Activated effector memory CD4-positive, alpha-beta T cell treated with anti-CD3 and anti-CD28 coated beads, Interleukin-2, amount 50 U/mL, for 16 hours (primary cell): ENCODE results near the gene CWH43.
"Not testable (repeated sequence)": the region's sequence is repeated elsewhere in the genome, so short reads cannot be mapped to it uniquely, and the experiment has no call there.

Experiments used
- DNase-seq: peaks from one replicate; pipeline ENCODE4 v3.0.0-alpha.2; 2020

The CWH43 gene

DNA sequence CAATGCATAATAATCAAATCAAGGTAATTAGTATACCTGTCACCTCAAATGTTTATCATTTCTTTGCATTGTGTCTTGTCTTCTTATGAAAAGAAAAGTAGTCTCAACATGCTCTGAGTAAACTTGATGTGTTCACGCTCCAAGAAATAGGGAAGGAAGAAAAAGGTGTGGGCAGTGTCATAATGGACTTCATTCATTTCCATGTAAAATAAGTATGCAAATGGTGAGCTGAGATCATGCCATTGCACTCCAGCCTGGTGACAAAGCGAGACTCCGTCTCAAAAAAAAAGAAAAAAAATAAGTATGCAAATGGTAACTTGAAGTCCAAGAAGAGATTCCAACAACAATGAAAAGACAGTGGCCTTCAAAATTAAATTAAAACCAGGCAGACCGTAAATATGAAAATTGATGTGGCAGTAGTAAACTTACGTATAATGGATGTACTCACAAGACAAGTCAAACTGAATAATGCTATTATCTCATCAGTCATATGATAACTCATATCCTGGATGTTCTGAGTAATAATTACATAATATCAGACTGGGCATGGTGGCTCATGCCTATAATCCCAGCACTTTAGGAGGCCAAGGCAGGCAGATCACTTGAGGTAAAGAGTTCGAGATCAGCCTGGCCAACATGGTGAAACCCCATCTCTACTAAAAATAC lies 6.0 kb upstream of the CWH43 start:
- no peak for DNase-seq

GRCh38 chr4:48984005-48984404 lies 2.1 kb upstream of the CWH43 start:
- DNase-seq: not testable (repeated sequence)

GRCh38 chr4:48985602-48985975 lies 486 bp upstream of the CWH43 start:
- no peak for DNase-seq

- DNase-seq: no peak
These were observed 634 bp downstream of the CWH43 start for GRCh38 chr4:48986654-48987164.

DNA sequence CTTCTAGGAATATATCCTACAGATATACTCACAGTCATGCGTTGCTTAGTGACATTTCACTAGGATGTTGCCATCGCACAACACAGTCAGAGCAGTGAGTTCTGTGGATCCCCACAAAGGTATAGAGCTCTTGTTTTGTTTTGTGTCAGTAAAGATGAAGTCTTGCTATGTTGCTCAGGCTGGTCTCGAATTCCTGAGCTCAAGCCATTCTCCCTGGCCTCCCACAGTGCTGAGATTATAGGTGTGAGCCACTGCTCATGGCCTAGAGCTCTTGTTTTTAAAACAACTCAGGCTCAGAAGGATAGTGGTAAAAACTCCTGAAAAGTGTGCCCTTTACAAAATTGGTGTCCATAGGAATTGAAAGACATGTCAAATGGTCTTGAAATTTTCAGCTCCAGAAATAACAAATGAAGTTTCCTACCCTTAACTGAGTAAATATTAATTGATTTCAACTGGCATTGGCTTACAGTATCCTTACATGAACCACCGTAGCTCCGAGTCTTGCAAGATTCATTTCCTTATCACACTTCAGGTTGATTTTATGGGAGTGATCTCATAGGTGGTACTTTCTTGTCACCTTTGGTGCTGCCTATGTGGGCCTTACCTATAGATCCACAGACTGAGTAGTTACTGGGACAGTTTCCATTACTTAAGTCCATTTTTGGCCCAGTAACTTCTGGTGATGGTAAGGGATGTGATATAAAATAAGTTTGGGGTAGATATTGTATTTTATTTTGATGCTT lies 3.6 kb downstream of the CWH43 start:
- no peak for DNase-seq

- no peak for DNase-seq
These were observed 5.3 kb downstream of the CWH43 start for GRCh38 chr4:48991357-48991756.

DNA sequence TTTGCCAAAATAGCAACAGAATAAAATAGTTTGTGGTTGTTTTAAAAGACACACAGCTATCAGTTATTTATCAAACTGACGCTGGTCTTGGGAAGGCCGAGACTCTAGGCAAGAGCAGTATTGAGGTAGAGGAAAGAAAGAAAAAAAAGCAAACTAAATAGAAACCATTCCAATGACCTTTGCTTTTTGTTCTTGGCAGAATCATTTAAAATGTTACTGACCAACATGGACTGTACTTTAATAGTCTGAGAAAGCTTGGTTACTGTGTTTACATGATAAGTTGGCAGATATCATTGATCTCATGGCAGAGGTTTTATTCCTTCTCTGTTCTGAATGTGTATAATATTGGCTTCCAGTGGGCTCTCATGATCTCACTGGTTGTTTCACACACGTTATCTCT lies 11.9 kb downstream of the CWH43 start:
- DNase-seq: no peak

DNA sequence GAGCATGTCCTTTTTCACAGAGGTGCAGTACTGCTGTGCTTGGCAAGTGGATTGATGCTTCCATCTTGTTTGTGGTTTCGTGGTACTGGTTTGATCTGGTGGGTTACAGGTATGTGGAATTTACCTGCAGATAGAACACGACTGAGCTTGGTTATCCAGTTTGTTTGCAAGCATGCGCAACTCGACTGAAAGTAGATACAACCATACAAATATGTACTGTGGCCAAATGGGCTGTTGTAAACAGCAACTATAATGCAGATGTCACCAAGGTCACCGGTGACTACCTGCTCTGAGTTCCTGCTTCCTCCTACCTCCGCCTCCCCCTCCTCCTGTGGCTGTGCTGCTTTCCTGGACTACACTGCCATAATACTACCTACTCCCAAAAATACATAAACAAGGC lies 12.4 kb downstream of the CWH43 start:
- DNase-seq: no peak

GRCh38 chr4:49000806-49001205 lies 14.7 kb downstream of the CWH43 start:
- DNase-seq: no peak

DNA sequence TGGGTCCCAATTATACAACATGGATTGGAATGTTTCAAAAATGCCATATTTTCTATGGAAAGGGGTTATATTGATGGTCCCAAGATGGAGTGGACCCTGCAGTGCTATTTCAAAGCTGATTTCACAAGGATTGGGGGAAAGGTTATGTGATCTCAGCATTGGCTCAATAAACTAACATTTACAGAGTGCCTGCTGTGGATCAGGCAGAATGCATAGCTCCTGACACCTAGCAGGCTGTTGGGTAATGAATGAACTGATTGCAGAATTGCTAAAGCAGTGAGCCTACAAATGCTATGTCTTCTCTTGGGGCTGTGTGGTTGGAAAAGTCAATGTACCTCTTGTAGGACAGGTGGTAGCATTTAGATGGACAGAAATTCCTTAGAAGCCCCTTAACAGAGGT lies 16.9 kb downstream of the CWH43 start:
- DNase-seq: no peak

DNA sequence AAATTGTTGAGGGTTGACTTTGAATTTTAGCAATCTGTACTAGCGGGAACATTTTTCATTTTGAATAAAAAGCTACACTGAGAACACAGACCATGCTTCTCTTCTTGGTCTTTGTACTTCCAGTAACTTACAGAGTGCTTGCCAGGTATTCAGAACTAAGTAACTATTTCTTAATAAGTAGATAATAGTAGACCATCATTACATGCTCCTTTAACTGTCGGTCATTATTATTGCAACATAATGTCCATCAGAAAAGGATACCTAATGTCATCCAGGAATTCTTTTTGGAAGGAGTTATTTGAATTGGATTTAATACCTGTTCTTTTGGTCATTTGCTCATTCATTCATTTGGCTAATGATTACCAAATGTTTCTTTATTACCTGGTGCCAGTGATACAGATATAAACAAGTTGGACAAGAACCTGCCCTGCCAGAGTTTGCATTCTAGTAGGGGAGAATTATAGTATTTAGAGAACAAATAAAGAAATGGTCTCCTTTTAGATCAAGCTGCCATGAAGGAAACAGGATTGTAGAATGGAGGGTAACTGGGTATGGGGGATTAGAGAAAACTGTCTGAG lies 32.7 kb downstream of the CWH43 start:
- DNase-seq: no peak

DNA sequence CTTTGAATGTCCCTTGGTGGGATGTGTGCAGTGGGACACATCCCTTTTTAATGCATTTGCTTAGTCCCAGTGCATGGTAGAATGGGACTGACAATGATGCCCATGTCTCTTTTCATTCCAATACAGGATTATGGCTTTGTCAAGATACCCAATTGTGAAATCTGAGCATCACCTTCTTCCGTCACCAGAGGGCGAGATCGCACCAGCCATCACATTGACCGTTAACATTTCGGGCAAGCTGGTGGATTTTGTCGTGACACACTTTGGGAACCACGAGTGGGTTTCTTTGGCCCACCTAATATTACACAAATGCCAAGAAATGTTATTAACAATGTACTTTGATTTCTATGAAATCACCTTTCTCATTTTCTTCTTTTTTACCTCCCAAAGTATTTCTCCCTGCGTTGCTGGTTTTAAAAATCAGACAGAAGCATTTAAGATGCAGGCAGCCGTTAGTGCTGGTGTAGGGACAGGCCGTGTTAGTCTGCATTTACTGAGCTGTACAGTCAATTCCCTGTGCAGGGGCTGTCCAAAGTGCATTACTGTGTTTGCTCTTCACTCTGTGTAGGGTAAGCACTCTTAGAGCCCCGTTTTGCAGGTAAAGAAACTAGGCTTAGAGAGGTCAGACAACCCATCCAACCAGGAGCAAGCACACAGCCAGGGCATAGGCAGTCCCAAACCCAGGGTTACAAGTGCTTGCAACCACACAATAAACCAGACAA lies 46.5 kb downstream of the CWH43 start:
- DNase-seq: no peak

DNA sequence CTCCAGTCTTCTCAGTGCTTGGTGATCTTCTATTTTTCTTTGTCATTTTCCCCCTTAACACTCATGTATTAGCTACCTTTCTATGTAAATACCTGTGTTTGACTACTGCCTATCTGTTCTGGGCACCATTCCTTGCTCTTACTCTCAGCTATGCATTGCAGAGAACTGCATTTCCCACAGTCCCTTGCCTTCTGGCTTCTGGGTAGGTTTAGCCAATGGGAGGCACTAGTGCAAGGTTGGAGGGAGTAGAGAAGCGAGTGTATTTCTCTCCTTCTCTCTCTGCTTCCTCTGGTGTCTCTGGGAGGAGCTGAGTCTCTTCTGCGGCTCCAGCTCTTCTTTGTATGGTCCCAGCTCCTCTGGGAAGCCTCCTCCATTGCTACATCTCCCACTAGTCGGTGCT lies 50.5 kb downstream of the CWH43 start:
- DNase-seq: no peak

GRCh38 chr4:49044270-49044669 lies 58.2 kb downstream of the CWH43 start:
- DNase-seq: no peak

DNA sequence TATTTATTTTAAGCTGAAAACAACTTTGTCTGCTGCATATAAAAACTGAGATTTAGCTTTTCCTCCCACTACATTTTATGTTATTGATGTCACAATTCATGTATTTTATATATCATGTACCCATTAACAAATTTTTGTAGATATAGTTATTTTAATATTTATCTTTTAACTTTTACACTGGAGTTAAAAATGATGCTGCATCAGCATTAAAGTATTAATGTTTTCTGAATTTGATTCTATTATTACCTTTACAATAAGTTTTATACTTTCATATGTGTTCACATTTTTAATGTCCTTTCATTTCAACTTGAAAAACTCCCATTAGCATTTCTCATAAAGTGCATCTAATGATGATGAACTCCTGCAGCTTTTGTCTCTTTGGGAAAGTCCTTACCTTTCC lies 72.2 kb downstream of the CWH43 start:
- DNase-seq: no peak

- DNase-seq: no peak
These were observed 77.6 kb downstream of the CWH43 start for GRCh38 chr4:49063670-49064069.

DNA sequence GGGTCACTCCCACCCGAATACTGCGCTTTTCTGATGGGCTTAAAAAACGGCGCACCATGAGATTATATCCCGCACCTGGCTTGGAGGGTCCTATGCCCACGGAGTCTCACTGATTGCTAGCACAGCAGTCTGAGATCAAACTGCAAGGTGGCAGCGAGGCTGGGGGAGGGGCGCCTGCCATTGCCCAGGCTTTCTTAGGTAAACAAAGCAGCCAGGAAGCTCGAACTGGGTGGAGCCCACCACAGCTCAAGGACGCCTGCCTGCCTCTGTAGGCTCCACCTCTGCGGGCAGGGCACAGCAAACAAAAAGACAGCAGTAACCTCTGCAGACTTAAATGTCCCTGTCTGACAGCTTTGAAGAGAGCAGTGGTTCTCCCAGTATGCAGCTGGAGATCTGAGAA lies 86.1 kb downstream of the CWH43 start:
- not testable (repeated sequence) for DNase-seq

DNA sequence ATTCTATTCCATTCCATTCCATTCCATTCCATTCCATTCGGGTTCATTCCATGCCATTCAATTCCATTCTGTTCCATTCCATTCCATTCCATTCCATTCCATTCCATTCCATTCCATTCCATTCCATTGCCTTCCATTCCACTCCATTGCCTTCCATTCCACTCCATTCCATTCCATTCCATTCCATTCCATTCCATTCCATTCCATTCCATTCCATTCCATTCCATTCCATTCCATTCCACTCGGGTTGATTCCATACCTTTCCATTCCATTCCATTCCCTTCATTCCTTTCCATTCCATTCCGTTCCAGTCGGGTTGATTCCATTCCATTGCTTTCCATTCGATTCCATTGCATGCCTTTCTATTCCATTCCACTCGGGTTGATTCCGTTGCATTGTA lies 105.8 kb downstream of the CWH43 start:
- not testable (repeated sequence) for DNase-seq

- not testable (repeated sequence) for DNase-seq
These were observed 106.6 kb downstream of the CWH43 start for GRCh38 chr4:49092608-49093135.

DNA sequence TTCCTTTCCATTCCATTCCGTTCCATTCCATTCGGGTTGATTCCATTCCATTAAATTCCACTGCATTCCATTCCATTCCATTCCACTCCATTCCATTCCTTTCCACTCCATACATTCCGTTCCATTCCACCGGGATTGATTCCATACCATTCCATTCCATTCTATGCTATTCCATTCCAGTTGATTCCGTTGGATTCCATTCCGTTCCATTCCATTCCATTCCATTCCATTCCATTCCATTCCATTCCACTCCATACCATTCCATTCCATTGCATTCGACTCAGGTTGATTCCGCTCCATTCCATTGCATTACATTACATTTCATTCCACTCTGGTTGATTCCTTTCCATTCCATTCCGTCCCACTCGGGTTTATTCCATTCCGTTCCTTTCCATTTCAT lies 110.1 kb downstream of the CWH43 start:
- DNase-seq: not testable (repeated sequence)

DNA sequence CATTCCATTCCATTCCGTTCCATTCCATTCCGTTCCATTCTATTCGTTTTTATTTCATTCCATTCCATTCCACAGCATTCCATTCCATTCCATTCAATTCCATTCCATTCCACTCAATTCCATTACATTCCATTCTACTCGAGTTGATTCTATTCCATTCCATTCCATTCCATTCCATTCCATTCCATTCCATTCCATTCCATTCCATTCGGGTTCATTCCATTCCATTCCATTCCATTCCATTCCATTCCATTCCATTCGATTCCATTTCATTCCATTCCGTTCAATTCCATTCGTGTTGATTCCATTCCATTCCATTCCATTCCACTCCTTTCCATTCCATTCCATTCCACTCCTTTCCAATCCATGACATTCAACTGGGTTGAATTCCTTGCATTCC lies 110.6 kb downstream of the CWH43 start:
- not testable (repeated sequence) for DNase-seq

- DNase-seq: not testable (repeated sequence)
These were observed 111.0 kb downstream of the CWH43 start for GRCh38 chr4:49097071-49097470.

GRCh38 chr4:49097505-49097904 lies 111.4 kb downstream of the CWH43 start:
- DNase-seq: not testable (repeated sequence)
